ENCODE data around the gene CRTAP.

GRCh38 chr3:33159234-33159633 is 45.4 kb downstream of the CRTAP start:
- TF ChIP-seq EZH2 (IDR thresholded peaks at IDR 0.05; ENCODE audit: insufficient read depth, poor library complexity, severe bottlenecking): no peak
- no peak for TF ChIP-seq EZH2phosphoT487 (IDR thresholded peaks at IDR 0.05; ENCODE audit: insufficient read depth, low read depth)
